Measurements from ENCODE around the gene DCTPP1. TPM values are rescaled to one million over a fixed set of nuclear protein-coding genes. Genes with fewer than 3 reads are reported as not detected.

The DCTPP1 gene
- polyA plus RNA-seq, 3 donors = 10.5 to 45.5 (median 32.2) TPM

DNA sequence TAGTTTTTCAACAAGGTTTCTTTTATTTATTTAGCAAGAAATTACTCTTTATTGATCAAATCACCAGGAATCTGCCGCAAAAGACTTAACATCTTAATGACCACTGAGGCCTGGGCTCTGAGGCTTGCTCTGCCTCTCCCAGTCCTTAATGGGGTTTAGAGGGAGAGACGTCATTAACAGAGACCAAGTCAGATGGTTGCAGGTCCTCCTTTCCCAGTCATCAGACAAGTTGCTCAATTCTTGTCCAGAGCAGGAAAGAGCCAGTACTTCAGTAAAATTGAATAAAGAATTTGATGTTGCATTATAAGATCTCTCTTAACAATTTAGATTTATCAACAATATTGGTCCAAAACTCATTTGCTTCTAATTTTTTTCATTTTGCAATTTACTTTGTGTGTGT is 13.8 kb upstream of the DCTPP1 start:
- H3K9me3 ChIP-seq (replicated peaks in 1 of 2; ENCODE audit: control insufficient read depth in 1 of 2, insufficient read depth in 1 of 2, low read length in 2 of 2) = no peaks in the 10 kb centered on the region
- Mint-ChIP-seq H3K4me3 (peak overlapping the region in 1 of 2 donors; percentile 16), H3K36me3 (peaks cover 11 to 13% of the 10 kb centered on the region in 2 donors), H3K4me1 (peaks cover 40% of the 10 kb centered on the region), H3K9me3 (peaks cover 0 to 3% (median 0%) of the 10 kb centered on the region in 7 donors), H3K27me3 (ENCODE audit: low read depth in 3 of 3) (peaks cover 0 to 1% (median 0%) of the 10 kb centered on the region in 3 donors), H3K27ac (peak overlapping the region in 5 of 7 donors; percentile 19 to 71 (median 55))
- peak overlapping the region in 1 of 3 experiments; percentile 90 for H3K4me3 ChIP-seq (replicated peaks in 1 of 3; ENCODE audit: low read depth in 2 of 3, low read length in 3 of 3)
- no peak overlapping the region for H3K9ac ChIP-seq (ENCODE audit: insufficient read depth, low read length, poor library complexity, severe bottlenecking)
- peak overlapping the region; percentile 90 for H3K4me2 ChIP-seq (replicated peaks; ENCODE audit: extremely low read depth, low read length, poor library complexity, severe bottlenecking)
- intact Hi-C loops (cut with micrococcal nuclease) = loop anchor here (2.0 to 10.0 kb wide), 2 partner anchors 83 to 171 kb away; partner anchors contain the start of genes ZNF689 (in 1 of the 2) and ZNF768 (in 1 of the 2)
- H3K27ac ChIP-seq (ENCODE audit: low read depth in 1 of 2, low read length in 2 of 2) = peak overlapping the region in 1 of 2 donors; percentile 90
- peaks cover 27% of the 10 kb centered on the region for H4K20me1 ChIP-seq (ENCODE audit: insufficient read depth, low read length)
- no peak overlapping the region for H2AFZ ChIP-seq (ENCODE audit: insufficient read depth, low read depth, low read length, poor library complexity, severe bottlenecking)
- no peaks in the 10 kb centered on the region for H3K27me3 ChIP-seq (ENCODE audit: control insufficient read depth in 2 of 2, insufficient read depth in 2 of 2, low read length in 2 of 2)
- peak in 2 of 3 donors; percentile 28 to 51 for DNase-seq
- WGBS (ENCODE audit: insufficient coverage) = no CpG with 5 or more reads among the region's 2 CpGs
- H3K79me2 ChIP-seq (ENCODE audit: insufficient read depth, low read length) = peaks cover 30% of the 10 kb centered on the region
- peaks cover 0 to 4% of the 10 kb centered on the region in 2 donors for H3K36me3 ChIP-seq (replicated peaks in 1 of 2; ENCODE audit: control insufficient read depth in 1 of 2, insufficient read depth in 2 of 2, low read length in 2 of 2)
- TF ChIP-seq, protein P1, sequence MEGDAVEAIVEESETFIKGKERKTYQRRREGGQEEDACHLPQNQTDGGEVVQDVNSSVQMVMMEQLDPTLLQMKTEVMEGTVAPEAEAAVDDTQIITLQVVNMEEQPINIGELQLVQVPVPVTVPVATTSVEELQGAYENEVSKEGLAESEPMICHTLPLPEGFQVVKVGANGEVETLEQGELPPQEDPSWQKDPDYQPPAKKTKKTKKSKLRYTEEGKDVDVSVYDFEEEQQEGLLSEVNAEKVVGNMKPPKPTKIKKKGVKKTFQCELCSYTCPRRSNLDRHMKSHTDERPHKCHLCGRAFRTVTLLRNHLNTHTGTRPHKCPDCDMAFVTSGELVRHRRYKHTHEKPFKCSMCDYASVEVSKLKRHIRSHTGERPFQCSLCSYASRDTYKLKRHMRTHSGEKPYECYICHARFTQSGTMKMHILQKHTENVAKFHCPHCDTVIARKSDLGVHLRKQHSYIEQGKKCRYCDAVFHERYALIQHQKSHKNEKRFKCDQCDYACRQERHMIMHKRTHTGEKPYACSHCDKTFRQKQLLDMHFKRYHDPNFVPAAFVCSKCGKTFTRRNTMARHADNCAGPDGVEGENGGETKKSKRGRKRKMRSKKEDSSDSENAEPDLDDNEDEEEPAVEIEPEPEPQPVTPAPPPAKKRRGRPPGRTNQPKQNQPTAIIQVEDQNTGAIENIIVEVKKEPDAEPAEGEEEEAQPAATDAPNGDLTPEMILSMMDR (IDR thresholded peaks at IDR 0.05) = no peak
- peaks cover 35 to 36% of the 10 kb centered on the region in 2 donors for H3K4me1 ChIP-seq (ENCODE audit: control insufficient read depth in 1 of 2, insufficient read depth in 2 of 2, low read length in 2 of 2)

DNA sequence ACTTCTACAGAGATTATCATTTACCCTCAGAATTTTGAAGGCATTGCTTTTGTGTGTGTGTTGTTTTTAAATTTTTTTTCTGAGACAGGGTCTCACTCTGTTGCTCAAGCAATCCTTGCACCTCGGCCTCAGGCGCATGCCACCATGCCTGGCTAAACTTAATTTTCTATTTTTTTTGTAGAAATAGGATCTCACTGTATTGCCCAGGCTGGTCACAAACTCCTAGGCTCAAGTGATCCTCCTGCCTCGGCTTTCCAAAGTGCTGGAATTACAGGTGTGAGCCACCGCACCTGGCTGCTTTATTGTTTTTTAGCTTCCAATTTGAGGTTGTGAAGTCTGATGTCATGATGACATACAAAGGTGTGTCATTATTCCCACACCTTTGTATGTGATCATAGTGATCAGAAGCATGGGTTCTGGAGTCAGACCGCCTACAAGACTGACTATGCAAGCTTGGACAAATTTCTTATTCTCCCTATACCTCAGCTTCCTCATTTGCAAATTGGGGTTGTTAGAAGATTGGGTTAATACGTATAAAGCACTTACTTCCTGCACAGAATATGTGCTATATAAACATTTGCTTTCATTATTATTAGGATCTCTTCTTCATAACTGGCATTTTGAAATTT is 10.0 kb upstream of the DCTPP1 start:
- peaks cover 0 to 6% (median 0%) of the 10 kb centered on the region in 3 donors for H3K27me3 Mint-ChIP-seq (ENCODE audit: low read depth in 3 of 3)
- no peak overlapping the region for H2AFZ ChIP-seq (ENCODE audit: insufficient read depth, low read depth, low read length, poor library complexity, severe bottlenecking)
- no peak overlapping the region for H3K27ac ChIP-seq (ENCODE audit: low read depth in 1 of 2, low read length in 2 of 2)
- H3K4me1 Mint-ChIP-seq = peaks cover 30% of the 10 kb centered on the region
- H3K9ac ChIP-seq (ENCODE audit: insufficient read depth, low read length, poor library complexity, severe bottlenecking) = no peak overlapping the region
- intact Hi-C loops (cut with micrococcal nuclease) = loop anchor here in 1 of 2 donors (10.0 kb wide), 1 partner anchor 175 kb away; the partner anchor contains the start of gene ZNF689
- peaks cover 11 to 13% of the 10 kb centered on the region in 2 donors for H3K36me3 Mint-ChIP-seq
- peaks cover 18% of the 10 kb centered on the region for H3K79me2 ChIP-seq (ENCODE audit: insufficient read depth, low read length)
- no peaks in the 10 kb centered on the region for H3K27me3 ChIP-seq (ENCODE audit: control insufficient read depth in 2 of 2, insufficient read depth in 2 of 2, low read length in 2 of 2)
- H3K27ac Mint-ChIP-seq = no peak overlapping the region
- TF ChIP-seq, protein P1 (IDR thresholded peaks at IDR 0.05) = no peak
- peaks cover 0 to 4% of the 10 kb centered on the region in 2 donors for H3K36me3 ChIP-seq (replicated peaks in 1 of 2; ENCODE audit: control insufficient read depth in 1 of 2, insufficient read depth in 2 of 2, low read length in 2 of 2)
- no peaks in the 10 kb centered on the region for H3K9me3 Mint-ChIP-seq
- peaks cover 24 to 25% of the 10 kb centered on the region in 2 donors for H3K4me1 ChIP-seq (ENCODE audit: control insufficient read depth in 1 of 2, insufficient read depth in 2 of 2, low read length in 2 of 2)
- no peak overlapping the region for H3K4me2 ChIP-seq (replicated peaks; ENCODE audit: extremely low read depth, low read length, poor library complexity, severe bottlenecking)
- no peaks in the 10 kb centered on the region for H3K9me3 ChIP-seq (replicated peaks in 1 of 2; ENCODE audit: control insufficient read depth in 1 of 2, insufficient read depth in 1 of 2, low read length in 2 of 2)
- H3K4me3 ChIP-seq (replicated peaks in 1 of 3; ENCODE audit: low read depth in 2 of 3, low read length in 3 of 3) = peak overlapping the region in 1 of 3 experiments; percentile 23
- DNase-seq = no peak
- H4K20me1 ChIP-seq (ENCODE audit: insufficient read depth, low read length) = peaks cover 23% of the 10 kb centered on the region
- no peak overlapping the region for H3K4me3 Mint-ChIP-seq
- WGBS (ENCODE audit: insufficient coverage) = 89% methylated on average over 4 of the region's 6 CpGs
